GM19468 (cell line): Measurements from ENCODE around the gene AMBP.
"Not testable (repeated sequence)": the region's sequence is repeated elsewhere in the genome, so short reads cannot be mapped to it uniquely, and the experiment has no call there.

Source experiments
- ATAC-seq: cut with Tn5 transposase; IDR thresholded peaks from one replicate; pipeline ENCODE4 v1.9.1; 2021; ENCODE audit warnings: mild to moderate bottlenecking, moderate library complexity, moderate number of reproducible peaks; ENCODE audit not compliant: unreplicated experiment; ENCODE audit errors: extremely low read depth

The AMBP gene

GRCh38 chr9:114055894-114056293 is 22.2 kb downstream of the AMBP start:
- no peak for ATAC-seq

- ATAC-seq, result no peak
These were observed 23.0 kb downstream of the AMBP start for GRCh38 chr9:114055061-114055460.

- no peak for ATAC-seq
These were observed 23.9 kb downstream of the AMBP start for GRCh38 chr9:114054191-114054690.

GRCh38 chr9:114053246-114054005 is 24.7 kb downstream of the AMBP start:
- ATAC-seq, result no peak

GRCh38 chr9:114051706-114052105 is 26.4 kb downstream of the AMBP start:
- ATAC-seq, result no peak

- ATAC-seq, result no peak
These were observed 26.8 kb downstream of the AMBP start for GRCh38 chr9:114051281-114051680.

- no peak for ATAC-seq
These were observed 27.5 kb downstream of the AMBP start for GRCh38 chr9:114050646-114051045.

- no peak for ATAC-seq
These were observed 27.9 kb downstream of the AMBP start for GRCh38 chr9:114050226-114050568.

- ATAC-seq, result no peak
These were observed 28.5 kb downstream of the AMBP start for GRCh38 chr9:114049441-114050225.

GRCh38 chr9:114048533-114049415 is 29.3 kb downstream of the AMBP start:
- no peak for ATAC-seq

GRCh38 chr9:114047717-114048116 is 30.4 kb downstream of the AMBP start:
- ATAC-seq, result no peak

GRCh38 chr9:114046875-114047274 is 31.2 kb downstream of the AMBP start:
- ATAC-seq, result no peak

- ATAC-seq, result no peak
These were observed 31.8 kb downstream of the AMBP start for GRCh38 chr9:114046237-114046755.

- not testable (repeated sequence) for ATAC-seq
These were observed 34.4 kb downstream of the AMBP start for GRCh38 chr9:114043660-114044059.

- no peak for ATAC-seq
These were observed 38.6 kb downstream of the AMBP start for GRCh38 chr9:114039484-114039883.

- no peak for ATAC-seq
These were observed 39.3 kb downstream of the AMBP start for GRCh38 chr9:114038724-114039313.

- ATAC-seq, result no peak
These were observed 40.0 kb downstream of the AMBP start for GRCh38 chr9:114037961-114038723.

GRCh38 chr9:114037249-114037648 is 40.9 kb downstream of the AMBP start:
- ATAC-seq, result no peak
